Stimulated activated CD4-positive, alpha-beta T cell treated with anti-CD3 and anti-CD28 coated beads, Interleukin-4, amount 100 ng/mL, for 1 hour (primary cell): ENCODE data around the gene FASTKD3.

Experiments used
- DNase-seq: peaks from one replicate; pipeline ENCODE4 v3.0.0-alpha.2; 2020

Gene FASTKD3

DNA sequence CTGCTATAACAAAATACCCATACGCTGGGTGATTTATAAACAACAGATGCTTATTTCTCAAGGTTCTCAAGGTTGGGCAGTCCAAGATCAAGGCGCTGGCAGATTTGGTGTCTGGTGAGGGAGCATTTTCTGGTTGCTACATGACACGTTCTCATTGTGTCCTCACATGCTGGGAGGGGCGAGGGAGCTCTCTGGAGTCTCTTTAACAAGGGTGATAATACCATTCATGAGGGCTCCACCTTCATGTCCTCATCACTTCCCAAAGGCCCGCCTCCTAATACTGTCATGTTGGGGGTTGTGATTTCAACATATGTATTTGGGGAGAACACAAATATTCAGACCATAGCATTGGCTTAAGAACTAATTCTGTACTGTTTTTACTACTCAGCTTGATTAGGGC is 22.5 kb downstream of the FASTKD3 start:
- no peak for DNase-seq

- no peak for DNase-seq
Measured at GRCh38 chr5:7845557-7845956, 23.3 kb downstream of the FASTKD3 start.

DNA sequence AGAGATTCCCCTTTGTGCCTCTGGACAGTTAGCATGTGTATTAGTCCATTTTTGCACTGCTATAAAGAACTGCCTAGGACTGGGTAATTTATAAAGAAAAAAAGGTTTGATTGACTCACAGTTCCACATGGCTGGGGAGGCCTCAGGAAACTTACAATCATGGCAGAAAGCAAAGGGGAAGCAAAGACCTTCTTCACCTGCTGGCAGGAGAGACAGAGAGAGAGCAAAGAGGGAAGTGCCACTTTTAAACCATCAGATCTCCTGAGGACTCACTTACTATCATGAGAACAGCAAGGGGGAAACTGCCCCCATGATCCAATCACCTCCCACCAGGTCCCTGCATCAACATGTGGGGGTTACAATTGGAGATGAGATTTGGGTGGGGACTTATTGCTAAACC is 23.9 kb downstream of the FASTKD3 start:
- DNase-seq, result no peak

GRCh38 chr5:7842531-7842930 is 26.3 kb downstream of the FASTKD3 start:
- no peak for DNase-seq

- DNase-seq, result no peak
Measured at GRCh38 chr5:7837403-7837802, 31.4 kb downstream of the FASTKD3 start.

- no peak for DNase-seq
Measured at GRCh38 chr5:7834982-7835381, 33.8 kb downstream of the FASTKD3 start.

GRCh38 chr5:7828269-7828668 is 40.6 kb downstream of the FASTKD3 start:
- no peak for DNase-seq

GRCh38 chr5:7827610-7828009 is 41.2 kb downstream of the FASTKD3 start:
- DNase-seq, result no peak

GRCh38 chr5:7825630-7826029 is 43.2 kb downstream of the FASTKD3 start:
- DNase-seq, result no peak

DNA sequence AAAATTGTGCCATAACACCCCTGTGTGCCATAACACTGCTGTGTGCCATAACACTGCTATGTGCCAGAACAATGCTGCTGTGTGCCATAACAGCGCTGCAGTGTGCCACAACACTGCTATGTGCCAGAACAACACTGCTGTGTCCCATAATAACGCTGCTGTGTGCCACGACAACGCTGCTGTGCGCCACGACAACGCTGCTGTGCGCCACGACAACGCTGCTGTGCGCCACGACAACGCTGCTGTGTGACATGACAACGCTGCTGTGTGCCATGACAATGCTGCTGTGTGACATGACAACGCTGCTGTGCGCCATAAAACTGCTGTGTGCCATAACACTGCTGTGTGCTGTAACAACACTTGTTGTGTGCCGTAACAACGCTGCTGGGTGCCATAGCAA is 43.8 kb downstream of the FASTKD3 start:
- no peak for DNase-seq

- DNase-seq, result no peak
Measured at GRCh38 chr5:7823594-7823993, 45.2 kb downstream of the FASTKD3 start.

GRCh38 chr5:7822449-7822848 is 46.4 kb downstream of the FASTKD3 start:
- no peak for DNase-seq

DNA sequence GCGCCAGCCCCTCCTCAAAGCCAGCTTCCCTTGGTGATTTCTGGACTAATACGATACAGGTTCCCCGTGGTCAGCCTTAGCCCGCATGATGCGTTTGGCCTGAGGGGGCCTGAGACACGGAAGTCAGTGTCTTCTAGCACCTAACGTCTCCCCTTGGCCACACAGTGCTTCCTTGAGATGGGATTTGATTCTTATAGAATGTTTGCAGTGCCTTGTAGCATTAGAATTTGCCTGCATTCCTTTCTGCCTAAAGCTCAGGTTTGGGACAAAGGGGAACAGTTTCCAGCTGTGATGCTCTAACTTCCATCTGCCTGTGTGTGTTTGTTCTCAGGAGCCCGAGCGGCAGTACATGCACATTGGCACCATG is 52.3 kb downstream of the FASTKD3 start:
- DNase-seq, result no peak

GRCh38 chr5:7815892-7816534 is 52.8 kb downstream of the FASTKD3 start:
- peak; percentile 67 for DNase-seq

GRCh38 chr5:7814816-7815215 is 54.0 kb downstream of the FASTKD3 start:
- DNase-seq, result no peak

GRCh38 chr5:7813576-7813975 is 55.3 kb downstream of the FASTKD3 start:
- DNase-seq, result no peak

- no peak for DNase-seq
Measured at GRCh38 chr5:7813007-7813406, 55.8 kb downstream of the FASTKD3 start.

GRCh38 chr5:7811715-7812114 is 57.1 kb downstream of the FASTKD3 start:
- DNase-seq, result no peak
